ENCODE results near the gene MEPCE.
"Not testable (repeated sequence)": the region's sequence is repeated elsewhere in the genome, so short reads cannot be mapped to it uniquely, and the experiment has no call there.

MEPCE gene

DNA sequence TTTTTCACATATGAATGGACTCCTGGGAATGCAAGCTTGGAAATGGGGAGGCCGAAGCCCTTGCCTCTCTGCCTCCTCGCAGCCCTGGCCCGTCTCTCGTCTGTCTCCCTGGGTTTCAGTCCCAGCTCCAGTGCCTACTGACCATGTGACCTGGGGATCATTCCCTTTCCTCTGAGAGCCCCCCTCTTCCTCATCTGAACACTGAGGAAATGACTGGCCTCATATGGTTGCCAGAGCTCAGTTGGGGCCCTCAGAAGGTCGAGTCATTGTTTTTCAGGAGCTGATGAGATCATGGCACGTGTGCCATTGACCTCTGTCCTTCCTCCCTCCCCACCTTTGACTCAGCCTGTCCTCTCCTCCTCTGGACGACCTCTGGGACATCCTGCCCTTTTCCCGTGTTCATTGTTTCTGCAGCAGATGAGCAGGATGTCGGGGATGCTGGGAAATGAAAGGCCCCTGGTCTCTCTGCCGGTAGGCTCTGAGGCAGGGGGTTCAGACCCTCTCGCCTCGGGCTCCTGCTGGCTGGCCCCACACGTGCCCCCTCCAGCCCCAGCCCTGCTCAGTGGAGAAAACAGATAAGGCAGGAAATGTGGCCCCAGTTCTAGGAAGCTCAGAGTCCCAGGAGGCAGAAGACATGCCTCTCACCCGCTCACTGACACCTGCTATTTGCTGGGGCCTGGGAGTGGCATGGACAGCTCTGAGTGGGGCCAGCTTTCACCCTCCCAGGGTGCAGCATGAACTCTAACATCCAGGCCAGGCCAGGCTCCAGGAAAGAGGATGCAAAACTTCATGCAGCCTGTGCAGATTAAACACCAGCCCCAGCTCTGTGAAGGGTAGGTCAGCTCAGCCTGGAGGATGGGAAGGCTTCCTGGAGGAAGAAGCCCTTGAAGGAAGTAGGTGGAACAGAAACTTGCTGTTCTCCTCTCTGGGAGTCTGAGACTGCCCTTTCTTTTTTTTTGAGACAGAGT, 15.0 kb downstream of the MEPCE start:
- TF ChIP-seq, protein P1, sequence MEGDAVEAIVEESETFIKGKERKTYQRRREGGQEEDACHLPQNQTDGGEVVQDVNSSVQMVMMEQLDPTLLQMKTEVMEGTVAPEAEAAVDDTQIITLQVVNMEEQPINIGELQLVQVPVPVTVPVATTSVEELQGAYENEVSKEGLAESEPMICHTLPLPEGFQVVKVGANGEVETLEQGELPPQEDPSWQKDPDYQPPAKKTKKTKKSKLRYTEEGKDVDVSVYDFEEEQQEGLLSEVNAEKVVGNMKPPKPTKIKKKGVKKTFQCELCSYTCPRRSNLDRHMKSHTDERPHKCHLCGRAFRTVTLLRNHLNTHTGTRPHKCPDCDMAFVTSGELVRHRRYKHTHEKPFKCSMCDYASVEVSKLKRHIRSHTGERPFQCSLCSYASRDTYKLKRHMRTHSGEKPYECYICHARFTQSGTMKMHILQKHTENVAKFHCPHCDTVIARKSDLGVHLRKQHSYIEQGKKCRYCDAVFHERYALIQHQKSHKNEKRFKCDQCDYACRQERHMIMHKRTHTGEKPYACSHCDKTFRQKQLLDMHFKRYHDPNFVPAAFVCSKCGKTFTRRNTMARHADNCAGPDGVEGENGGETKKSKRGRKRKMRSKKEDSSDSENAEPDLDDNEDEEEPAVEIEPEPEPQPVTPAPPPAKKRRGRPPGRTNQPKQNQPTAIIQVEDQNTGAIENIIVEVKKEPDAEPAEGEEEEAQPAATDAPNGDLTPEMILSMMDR (IDR thresholded peaks at IDR 0.05; ENCODE audit: low read depth, low read length, missing control alignments) = no peak
- H3K4me3 ChIP-seq (ENCODE audit: low read depth, low read length) = no peak overlapping the region
- no peak for DNase-seq (ENCODE audit: low read depth)

DNA sequence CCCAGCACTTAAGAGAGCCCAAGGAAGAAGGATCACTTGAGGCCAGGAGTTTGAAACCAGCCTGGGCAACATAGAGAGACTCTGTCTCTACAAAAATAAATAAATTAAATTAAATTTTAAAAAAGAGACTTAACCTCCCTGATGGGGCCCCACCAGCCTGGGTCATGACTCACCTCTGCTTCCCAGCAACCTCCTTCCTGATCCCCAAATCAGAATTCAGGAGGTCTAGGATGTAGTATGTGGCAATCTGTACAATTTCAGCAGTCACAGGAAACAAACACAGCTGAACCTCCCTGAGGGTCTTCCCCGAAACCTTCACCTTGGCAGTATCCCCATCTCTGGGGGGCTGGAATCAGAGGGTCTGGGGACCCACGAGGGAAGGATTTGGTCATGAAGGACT, 16.4 kb downstream of the MEPCE start:
- DNase-seq (ENCODE audit: low read depth) = no peak
- no peak overlapping the region for H3K4me3 ChIP-seq (ENCODE audit: low read depth, low read length)
- TF ChIP-seq, protein P1 (IDR thresholded peaks at IDR 0.05; ENCODE audit: low read depth, low read length, missing control alignments) = no peak

DNA sequence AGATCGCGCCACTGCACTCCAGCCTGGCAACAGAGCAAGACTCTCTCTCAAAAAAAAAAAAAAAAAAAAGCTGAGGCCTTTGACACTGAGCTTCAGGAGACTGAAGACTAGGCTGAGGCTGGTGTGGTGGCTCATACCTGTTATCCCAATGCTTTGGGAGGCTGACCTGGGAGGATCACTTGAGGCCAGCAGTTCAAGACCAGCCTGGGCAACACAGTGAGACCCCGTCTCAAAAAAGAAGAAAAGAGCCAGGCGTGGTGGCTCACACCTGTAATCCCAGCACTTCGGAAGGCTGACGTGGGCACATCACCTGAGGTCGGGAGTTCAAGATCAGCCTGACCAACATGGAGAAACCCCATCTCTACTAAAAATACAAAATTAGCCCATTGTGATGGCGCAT, 17.7 kb downstream of the MEPCE start:
- DNase-seq (ENCODE audit: low read depth); H3K4me3 ChIP-seq (ENCODE audit: low read depth, low read length): not testable (repeated sequence)

DNA sequence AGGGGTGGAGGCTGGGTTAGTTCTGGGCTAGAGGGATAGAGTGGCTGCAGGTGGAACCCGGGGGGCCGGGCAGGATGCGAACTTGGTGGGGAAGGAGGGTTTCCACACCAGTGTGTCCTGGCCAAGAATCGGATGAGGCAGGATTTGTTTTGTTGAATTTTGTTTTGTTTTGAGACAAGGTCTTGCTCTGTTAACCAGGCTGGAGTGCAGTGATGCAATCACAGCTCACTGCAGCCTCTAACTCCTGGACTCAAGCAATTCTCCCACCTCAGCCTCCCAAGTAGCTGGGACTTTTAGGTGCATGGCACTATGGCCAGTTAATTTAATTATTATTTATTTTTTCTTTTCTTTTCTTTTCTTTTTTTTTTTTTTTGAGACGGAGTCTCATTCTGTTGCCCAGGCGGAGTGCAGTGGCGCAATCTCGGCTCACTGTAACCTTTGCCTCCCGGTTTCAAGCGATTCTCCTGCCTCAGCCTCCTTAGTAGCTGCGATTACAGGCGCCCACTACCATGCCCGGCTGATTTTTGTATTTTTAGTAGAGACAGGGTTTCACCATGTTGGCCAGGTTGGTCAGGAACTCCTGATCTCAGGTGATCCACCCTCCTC, 19.7 kb downstream of the MEPCE start:
- TF ChIP-seq, protein P1 (IDR thresholded peaks at IDR 0.05; ENCODE audit: low read depth, low read length, missing control alignments) = no peak
- no peak for DNase-seq (ENCODE audit: low read depth)
- no peak overlapping the region for H3K4me3 ChIP-seq (ENCODE audit: low read depth, low read length)

DNA sequence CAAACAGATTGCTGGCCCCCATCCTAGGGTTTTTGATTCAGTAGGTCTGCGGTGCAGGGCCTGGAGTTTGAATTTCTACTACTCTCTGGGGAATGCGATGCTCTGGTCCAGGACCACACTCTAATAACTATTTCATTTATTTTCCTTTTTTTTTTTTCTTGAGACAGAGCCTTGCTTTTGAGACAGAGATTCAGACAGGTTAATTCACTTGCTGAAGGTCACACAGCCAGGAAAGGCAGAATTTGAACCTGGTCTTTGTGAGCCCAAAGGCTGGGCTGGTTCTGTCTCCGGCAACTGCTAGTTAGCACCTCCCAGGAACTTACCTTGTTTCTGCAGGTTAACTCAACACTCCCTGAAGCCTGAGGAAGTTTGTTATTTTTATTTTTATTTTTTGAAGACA, 22.9 kb downstream of the MEPCE start:
- DNase-seq (ENCODE audit: low read depth) = no peak
- TF ChIP-seq, protein P1 (IDR thresholded peaks at IDR 0.05; ENCODE audit: low read depth, low read length, missing control alignments) = no peak
- H3K4me3 ChIP-seq (ENCODE audit: low read depth, low read length) = no peak overlapping the region

DNA sequence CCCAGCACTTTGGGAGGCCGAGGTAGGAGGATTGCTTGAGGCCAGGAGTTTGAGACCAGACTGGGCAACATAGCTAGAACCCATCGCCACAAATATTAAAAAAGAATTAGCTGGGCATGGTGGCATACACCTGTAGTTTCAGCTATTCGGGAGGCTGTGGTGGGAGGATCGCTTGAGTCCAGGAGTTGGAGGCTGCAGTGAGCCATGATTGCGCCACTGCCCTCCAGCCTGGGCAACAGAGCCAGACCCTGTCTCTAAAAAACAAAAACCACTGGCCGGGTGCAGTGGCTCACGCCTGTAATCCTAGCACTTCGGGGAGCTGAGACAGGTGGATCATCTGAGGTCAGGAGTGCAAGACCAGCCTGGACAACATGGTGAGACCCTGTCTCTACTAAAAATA, 24.2 kb downstream of the MEPCE start:
- not testable (repeated sequence) for H3K4me3 ChIP-seq (ENCODE audit: low read depth, low read length); DNase-seq (ENCODE audit: low read depth)

DNA sequence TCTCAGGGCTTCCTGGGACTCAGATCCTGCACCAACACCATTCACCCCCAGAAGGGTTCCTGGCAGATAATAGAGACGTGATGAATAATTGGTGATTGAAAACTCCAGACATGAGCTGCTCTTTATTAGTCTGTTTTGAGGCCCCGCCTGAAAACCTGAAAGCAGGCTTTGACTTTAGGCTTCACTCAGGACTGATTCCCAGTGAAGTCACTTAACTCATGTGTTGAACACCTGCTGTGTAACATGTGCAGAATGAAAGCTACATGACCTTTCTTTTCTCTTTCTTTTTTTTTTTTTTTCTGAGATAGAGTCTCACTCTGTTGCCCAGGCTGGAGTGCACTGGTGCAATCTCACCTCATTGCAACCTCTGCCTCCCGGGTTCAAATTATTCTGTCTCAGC, 25.6 kb downstream of the MEPCE start:
- H3K4me3 ChIP-seq (ENCODE audit: low read depth, low read length) = no peak overlapping the region
- DNase-seq (ENCODE audit: low read depth) = no peak
- TF ChIP-seq, protein P1 (IDR thresholded peaks at IDR 0.05; ENCODE audit: low read depth, low read length, missing control alignments) = no peak

DNA sequence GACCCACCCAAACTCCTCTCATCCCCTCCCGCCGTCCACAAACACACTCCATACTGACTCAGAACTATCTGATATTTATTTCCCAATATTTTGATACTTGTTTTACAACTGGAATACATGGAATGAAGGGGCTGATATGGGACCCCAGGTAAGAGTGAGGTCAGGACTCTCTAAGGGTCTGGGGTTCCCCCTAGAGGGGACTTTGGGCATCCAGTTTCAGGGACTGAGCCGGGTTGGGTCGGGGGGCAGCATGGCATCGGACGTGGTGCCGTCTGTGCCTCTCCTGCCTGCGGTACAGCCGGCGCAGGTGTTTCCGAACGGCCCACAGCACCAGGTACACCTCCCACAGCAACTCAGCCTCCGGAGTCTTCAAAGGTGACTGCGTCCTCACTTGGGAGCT, 26.9 kb downstream of the MEPCE start:
- H3K4me3 ChIP-seq (ENCODE audit: low read depth, low read length) = no peak overlapping the region
- DNase-seq (ENCODE audit: low read depth) = no peak
- TF ChIP-seq, protein P1 (IDR thresholded peaks at IDR 0.05; ENCODE audit: low read depth, low read length, missing control alignments) = no peak
